NB4 (cell line): ENCODE data around the gene HSP90B1.

Experiments
- DNase-seq: peaks from one replicate; pipeline ENCODE4 v3.0.0; 2010; ENCODE audit warnings: low read depth
- H3K4me3 ChIP-seq: one replicate; pipeline ENCODE4 v1.5.1; 2011; ENCODE audit warnings: mild to moderate bottlenecking, low read depth, low read length, moderate library complexity
- MYC ChIP-seq: IDR thresholded peaks from 2 replicates; pipeline ENCODE4 v1.6.1; 2011; ENCODE audit warnings: low read depth, low read length
- POLR2A ChIP-seq: IDR thresholded peaks from 2 replicates; pipeline ENCODE4 v1.6.1; 2011; ENCODE audit warnings: mild to moderate bottlenecking; ENCODE audit not compliant: insufficient read length; ENCODE audit errors: extremely low read depth
- TF ChIP-seq, protein P1 (sequence below): IDR thresholded peaks from one replicate; pipeline ENCODE4 v1.5.1; 2012; ENCODE audit warnings: low read depth, low read length
- TF ChIP-seq, protein P2 (sequence below): IDR thresholded peaks from 2 replicates; pipeline ENCODE4 v1.6.1; 2011; ENCODE audit warnings: low read depth, low read length

The HSP90B1 gene

GRCh38 chr12:103886195-103886797 lies 43.9 kb upstream of the HSP90B1 start:
- no peak for TF ChIP-seq MYC
- TF ChIP-seq, protein P1, sequence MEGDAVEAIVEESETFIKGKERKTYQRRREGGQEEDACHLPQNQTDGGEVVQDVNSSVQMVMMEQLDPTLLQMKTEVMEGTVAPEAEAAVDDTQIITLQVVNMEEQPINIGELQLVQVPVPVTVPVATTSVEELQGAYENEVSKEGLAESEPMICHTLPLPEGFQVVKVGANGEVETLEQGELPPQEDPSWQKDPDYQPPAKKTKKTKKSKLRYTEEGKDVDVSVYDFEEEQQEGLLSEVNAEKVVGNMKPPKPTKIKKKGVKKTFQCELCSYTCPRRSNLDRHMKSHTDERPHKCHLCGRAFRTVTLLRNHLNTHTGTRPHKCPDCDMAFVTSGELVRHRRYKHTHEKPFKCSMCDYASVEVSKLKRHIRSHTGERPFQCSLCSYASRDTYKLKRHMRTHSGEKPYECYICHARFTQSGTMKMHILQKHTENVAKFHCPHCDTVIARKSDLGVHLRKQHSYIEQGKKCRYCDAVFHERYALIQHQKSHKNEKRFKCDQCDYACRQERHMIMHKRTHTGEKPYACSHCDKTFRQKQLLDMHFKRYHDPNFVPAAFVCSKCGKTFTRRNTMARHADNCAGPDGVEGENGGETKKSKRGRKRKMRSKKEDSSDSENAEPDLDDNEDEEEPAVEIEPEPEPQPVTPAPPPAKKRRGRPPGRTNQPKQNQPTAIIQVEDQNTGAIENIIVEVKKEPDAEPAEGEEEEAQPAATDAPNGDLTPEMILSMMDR, result no peak
- TF ChIP-seq, protein P2, sequence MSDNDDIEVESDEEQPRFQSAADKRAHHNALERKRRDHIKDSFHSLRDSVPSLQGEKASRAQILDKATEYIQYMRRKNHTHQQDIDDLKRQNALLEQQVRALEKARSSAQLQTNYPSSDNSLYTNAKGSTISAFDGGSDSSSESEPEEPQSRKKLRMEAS, result no peak
- no peak for TF ChIP-seq POLR2A
- no peak for DNase-seq
- no peak overlapping the region for H3K4me3 ChIP-seq

DNA sequence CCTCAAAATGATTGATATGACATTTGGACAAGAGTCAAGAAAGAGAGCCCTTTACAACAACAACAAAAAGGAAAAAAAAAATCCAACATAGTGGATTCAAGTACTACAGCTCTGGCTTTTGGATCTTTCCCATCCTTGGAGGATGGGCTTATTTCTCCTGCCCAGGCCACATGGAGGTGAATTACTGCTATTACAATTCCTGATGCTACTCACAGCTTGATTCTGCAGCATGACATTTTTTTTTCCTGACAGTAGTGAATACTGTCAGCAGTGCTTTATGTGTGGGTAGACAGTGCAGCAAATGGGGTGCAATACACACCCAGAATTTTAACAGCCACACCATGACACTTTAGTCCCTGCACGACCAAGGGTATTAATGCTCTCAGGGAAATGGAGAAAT lies 42.5 kb upstream of the HSP90B1 start:
- TF ChIP-seq, protein P2, result no peak
- TF ChIP-seq, protein P1, result no peak
- TF ChIP-seq MYC (no peak), POLR2A (no peak)
- no peak for DNase-seq

DNA sequence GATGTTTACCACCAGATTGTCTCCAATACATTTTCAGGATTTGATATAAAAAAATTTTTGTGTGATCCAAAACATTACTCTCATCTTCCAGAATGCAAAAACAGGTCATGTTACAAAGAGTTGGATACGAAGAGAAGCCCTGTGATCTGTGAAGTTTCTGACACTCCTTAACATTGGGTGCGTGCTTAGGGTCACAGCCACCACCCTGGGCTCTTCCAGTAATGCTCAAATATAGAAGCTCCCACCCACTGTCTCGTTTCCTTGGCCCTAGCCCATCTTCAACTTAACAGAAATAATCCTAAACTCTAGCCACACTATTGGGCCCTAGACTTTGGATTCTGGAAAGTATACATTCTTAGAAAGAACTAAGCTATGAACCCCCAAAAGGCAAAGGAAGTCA lies 32.9 kb upstream of the HSP90B1 start:
- TF ChIP-seq, protein P1, result no peak
- TF ChIP-seq, protein P2, result no peak
- TF ChIP-seq POLR2A (no peak), MYC (no peak)
- no peak overlapping the region for H3K4me3 ChIP-seq
- DNase-seq, result no peak

More for the DNA sequence above, 42.5 kb upstream of the HSP90B1 start:
- no peak overlapping the region for H3K4me3 ChIP-seq

DNA sequence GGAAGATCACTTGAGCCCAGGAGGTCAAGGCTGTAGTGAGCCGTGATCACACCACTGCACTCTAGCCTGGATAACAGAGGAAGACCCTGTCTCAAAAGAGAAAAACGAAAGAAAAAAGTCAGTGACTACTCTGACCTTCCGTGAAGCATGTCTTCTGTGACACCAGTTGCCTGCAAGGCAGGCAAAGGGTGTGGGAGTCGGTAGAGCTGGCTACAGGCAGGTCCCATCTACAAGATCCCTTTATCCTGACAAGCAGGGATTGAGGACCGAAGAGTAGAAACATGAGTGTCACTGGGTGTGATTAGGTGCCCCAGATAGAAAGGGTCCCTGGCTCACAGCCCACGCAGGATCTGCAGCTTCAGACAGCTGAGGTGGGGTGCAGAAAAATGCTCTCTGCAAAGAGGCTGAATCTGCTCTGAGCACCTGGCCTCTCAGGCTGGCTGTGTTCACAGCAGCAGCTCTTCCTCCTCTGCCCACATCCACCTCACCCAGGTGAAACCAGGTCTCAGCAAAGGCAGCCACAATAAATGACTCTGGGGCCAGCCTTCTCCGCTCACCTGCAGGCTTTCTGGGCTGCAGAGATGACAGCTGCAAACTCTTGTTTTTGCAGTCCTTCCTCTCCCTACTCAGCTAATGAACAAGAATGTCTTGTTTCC lies 28.6 kb upstream of the HSP90B1 start:
- TF ChIP-seq, protein P1, result no peak
- no peak for TF ChIP-seq MYC
- TF ChIP-seq, protein P2, result no peak
- no peak for TF ChIP-seq POLR2A
- DNase-seq, result no peak
- H3K4me3 ChIP-seq, result no peak overlapping the region

- DNase-seq, result no peak
- no peak overlapping the region for H3K4me3 ChIP-seq
- TF ChIP-seq MYC (no peak), POLR2A (no peak)
- TF ChIP-seq, protein P1, result no peak
- TF ChIP-seq, protein P2, result no peak
Measured at GRCh38 chr12:103903993-103904392, 26.2 kb upstream of the HSP90B1 start.
